Activated T-cell treated with anti-CD3 and anti-CD28 coated beads for 24 hours (primary cell): Measurements from ENCODE around the gene FLOT2.
"Not testable (repeated sequence)": the region's sequence is repeated elsewhere in the genome, so short reads cannot be mapped to it uniquely, and the experiment has no call there.

ENCODE experiments used
- DNase-seq: peaks from one replicate; pipeline ENCODE4 v3.0.0-alpha.2; 2020; ENCODE audit warnings: low read depth

FLOT2 gene

DNA sequence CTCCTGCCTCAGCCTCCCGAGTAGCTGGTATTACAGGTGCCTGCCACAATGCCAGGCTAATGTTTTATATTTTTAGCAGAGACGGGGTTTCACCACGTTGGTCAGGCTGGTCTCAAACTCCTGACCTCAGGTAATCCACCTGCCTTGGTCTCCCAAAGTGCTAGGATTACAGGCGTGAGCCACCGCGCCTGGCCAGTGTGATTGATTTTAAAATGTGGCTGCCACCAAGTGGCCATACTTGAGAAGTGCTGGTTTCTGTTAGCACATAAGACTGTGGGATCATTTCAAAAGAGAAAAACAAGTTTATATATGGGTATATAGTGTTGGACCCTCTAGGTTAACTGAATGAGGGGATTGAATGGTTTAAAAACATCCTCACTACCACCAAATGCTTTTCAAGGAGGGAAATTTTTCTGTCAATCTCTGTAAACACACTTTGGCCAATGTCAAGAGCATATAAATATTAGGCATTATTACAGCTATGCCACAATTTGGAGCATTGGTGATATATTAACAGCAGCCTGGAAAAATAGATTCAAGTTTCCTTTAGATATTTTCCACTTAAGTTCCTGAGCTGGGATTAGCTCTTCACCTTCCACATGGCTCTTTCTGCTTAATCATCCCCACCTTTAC is 18.9 kb upstream of the FLOT2 start:
- peak; percentile 33 for DNase-seq

- no peak for DNase-seq
Measured at GRCh38 chr17:28912938-28913333, 15.4 kb upstream of the FLOT2 start.

DNA sequence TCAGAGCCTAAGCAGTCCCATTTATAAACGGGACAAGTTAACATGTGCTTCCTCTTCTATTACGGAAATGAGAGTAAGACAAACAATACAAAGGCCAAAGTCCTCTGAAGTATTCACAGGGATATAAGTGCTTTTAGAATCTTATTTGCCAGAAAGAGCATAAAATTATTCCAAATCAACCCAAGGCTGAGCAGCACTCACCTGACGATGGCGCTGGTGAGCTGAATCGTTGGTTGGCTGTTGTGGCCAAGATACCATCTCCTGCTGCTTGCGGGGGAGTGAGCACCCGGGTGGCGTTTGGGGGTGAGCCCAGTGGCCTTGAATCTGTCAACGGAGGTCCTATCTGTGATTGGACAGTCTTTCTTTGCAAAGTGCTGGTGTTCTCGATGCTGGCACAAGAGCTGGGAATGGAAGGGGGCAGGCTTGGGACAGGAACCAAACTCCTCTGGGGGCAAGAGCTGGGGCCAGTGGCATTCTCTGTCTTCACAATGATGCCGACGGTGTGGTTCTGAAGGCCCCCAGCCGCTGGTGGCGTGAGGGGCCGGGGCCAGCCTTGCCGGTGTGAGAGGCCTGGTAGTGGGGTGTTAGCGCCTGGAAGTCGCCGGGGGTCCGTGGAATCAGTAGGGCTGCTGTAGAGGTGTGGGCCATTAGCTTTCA is 14.9 kb upstream of the FLOT2 start:
- no peak for DNase-seq

DNA sequence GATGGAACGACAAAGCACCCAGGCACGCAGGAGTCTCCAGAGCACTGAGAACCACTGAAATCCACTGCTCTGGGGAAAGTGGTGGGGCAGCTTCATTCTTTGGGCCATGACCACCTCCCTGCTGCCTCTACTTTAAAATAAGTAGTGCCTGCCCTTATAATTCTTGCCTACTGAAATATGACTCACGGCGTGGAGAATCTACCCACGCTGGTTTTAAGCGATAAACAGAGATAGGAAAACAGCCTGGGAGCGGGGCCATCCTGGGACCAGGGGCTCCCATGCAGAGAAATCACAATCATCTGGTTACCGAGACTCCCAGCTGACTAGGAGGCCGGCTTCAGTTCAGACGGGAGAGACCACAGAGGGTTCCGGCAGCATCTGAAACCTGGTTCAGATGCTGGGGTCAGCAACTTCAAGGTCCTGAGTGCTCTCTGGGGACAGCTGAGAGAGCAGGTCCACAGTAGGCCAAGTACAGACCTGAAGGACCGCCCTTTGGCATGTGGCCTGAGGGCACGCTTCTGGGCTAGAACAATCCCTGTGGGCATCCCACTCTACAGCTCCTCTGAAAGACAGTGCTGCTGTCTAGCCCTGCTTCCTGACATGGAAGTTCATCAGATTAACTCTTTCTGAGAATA is 14.0 kb upstream of the FLOT2 start:
- DNase-seq: no peak

- no peak for DNase-seq
Measured at GRCh38 chr17:28910534-28910933, 13.0 kb upstream of the FLOT2 start.

GRCh38 chr17:28908640-28909167 is 11.2 kb upstream of the FLOT2 start:
- DNase-seq: no peak

- DNase-seq: no peak
Measured at GRCh38 chr17:28907709-28908475, 10.4 kb upstream of the FLOT2 start.

DNA sequence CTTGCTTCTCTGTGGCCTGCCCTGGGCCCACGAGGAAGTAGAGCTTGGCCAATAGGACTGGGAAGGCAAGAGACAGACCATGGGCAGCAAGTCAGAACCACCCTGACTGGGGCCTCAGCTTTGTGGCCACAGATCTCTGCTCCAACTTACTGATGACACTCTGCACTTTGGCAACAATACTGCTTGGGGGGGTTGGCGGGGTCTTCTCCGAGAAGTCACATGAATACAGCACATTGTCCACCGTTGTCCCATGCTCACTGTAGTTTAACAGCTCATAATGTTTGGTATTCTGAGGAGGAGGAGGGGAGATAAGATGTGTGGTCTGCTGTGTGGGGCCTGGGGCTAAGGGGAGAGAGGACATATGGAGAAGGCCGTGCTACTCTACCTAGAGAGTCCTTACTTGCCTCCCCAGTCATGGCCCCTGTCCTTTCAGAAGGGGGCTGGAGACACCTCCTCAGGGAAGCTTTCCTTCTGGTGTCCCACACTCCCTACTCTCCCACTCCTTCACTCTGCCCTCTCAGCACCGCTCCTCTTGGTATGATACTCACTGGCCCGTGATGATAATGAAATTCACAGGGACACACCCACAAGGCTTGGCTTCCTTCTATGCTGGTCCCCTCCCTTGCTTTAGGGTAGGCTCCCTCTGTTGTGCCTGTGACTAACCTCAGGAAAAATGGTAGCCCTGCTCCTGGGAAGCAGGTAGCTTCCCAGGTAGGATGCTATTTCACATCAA is 9.3 kb upstream of the FLOT2 start:
- no peak for DNase-seq

DNA sequence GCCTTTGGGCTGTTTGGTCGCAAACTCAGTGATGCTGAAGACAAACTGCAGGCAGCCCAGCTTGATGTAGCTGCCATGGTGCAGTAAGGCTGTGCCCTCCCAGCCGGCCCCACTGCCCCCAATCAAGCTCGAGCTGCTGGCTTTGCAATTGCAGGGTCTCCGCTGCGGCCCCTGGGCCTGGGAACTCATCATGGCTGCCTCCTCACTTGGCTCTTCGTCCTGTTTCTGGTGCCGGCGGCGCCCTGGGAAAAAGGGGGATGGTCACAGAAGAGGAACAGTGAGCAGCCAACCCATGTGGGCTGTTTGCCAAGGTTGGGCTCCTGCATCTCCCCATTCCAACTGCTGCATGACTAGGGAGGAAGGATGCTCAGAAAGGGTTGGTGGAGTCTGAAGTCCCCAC is 8.7 kb upstream of the FLOT2 start:
- no peak for DNase-seq

- DNase-seq: no peak
Measured at GRCh38 chr17:28904800-28905199, 7.3 kb upstream of the FLOT2 start.

GRCh38 chr17:28903546-28903841 is 6.0 kb upstream of the FLOT2 start:
- DNase-seq: not testable (repeated sequence)

GRCh38 chr17:28902819-28903545 is 5.4 kb upstream of the FLOT2 start, which contains the start of gene DHRS13:
DHRS13 (minus strand) TSS chr17:28903079; CDS start chr17:28902944, 135 bp downstream.
- DNase-seq: peak; percentile 89

DNA sequence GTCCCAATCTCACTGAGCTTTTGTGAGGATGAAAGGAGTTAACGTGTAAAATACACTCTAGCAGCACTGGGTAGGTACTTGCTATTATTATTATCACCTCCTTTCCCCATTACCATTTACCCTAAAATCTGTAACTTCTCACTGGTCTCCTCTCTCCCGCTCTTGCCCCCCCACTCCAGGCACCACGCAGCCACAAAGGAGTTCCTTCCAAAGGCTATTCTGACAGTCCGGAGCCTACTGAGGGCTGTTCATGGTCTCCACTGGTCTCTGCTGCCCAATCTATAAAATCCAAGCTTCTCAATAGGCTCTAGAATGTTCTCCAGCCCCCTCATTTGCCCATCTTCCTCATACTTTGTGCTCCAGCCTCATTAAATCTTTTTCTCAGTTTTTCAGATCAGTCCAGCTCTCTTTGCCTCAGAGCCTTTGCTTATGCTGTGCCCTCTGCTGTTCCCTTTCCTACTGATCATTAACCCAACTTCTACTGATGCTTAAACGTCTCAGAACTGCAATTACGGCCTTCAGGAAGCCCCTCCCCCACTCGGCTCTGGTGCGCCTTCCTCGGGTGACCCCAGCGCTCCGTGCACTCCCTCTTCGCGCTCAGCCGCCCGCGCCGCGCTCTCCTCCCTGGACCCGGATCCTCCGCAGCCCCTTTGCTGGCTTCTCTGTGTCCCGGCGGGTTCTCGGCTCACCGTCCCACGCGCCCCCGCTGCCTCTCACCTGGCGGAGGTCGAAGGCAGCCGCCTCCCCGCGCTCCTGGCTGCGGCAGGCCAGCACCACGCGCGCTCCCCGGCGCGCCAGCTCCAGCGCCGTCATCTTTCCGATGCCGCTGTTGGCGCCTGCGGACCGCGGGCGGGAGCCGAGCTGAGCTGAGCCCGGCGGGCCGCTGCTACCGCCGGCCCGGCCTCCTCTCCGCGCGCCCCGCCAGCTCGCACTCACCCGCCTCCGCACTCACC is 4.6 kb upstream of the FLOT2 start:
- DNase-seq: peak; percentile 42

DNA sequence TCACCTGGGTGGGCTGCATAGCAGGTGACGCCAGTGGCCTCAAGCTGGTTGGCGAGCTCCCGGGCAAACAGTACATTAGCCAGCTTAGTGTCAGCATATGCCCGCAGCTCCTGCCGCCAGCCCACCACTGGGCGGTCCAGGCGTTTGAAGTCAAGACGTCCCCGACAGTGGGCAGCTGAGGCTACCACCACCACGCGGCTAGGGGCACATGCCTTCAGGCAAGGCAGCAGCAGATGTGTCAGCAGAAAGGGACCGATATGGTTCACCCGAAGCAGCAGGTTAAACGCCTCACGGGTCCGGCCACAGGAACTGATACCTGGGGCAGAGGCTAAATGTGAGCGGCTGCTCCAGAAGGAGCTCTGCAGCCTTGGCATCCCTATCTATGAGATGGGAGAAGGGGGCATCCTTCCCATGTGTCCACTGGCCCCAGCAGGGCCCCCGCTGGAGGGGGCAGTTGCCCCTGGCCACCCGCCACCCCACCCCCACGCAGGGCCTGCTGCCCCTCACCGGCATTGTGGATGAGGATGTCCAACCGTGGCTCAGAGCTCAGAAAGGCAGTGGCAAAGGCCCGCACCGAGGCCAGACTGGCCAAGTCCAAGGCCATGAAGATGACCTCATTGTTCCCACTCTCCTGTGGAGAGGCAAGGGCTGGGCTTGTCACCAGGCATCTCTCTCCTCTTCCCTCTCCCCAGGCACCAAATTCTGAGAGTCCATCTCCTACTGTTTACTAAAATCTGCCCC is 3.6 kb upstream of the FLOT2 start:
- no peak for DNase-seq

- DNase-seq: no peak
Measured at GRCh38 chr17:28899212-28899815, 1.8 kb upstream of the FLOT2 start.

GRCh38 chr17:28898527-28898955 is 1.0 kb upstream of the FLOT2 start:
- no peak for DNase-seq

DNA sequence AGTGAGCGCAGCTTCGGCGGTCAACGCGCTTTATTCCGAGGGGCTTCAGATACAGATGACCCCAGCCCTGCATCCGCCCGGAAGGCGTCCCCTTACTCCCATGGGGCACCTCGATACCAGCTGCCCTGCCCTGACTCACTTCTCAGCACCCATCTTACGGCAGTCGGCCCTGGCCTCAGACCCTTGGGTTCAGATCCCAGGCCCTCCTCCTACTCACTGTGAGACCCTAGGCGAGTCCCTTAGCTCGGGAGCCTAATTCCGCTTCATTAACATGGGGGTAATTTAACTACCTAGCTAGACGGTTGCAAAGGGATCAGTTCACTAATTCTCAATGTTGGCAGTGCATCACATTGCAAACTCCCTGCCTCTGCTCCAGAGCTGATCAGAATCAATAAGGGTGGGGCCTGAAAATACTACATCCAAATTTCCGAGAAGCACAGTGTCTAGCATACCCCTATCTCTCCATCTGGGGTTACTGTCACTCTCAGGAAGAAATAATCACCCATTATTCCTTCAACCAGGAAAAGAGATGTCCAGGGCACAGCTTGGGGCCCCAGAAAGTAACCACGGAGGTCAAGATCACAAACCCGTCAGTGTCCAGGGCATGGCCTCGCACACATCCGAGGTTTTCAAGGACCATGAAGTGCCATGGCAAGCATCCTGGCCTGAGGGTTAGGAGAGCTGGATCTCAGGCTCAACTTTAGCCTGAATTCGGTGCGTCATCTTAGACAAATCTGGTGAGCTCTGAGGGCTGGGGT is 415 bp upstream of the FLOT2 start:
- no peak for DNase-seq

GRCh38 chr17:28896491-28896883 is 1.0 kb downstream of the FLOT2 start:
- DNase-seq: no peak
